GM20000 (cell line): ENCODE results near the gene IQCK.

Source experiments
- DNase-seq: peaks from one replicate; pipeline ENCODE4 v3.0.0; 2012; ENCODE audit warnings: low spot score
- TF ChIP-seq, protein P1 (sequence below): IDR thresholded peaks from 2 replicates; pipeline ENCODE4 v1.5.1; 2012; ENCODE audit warnings: mild to moderate bottlenecking, control low read depth; ENCODE audit errors: extremely low read depth, missing control alignments

IQCK gene

DNA sequence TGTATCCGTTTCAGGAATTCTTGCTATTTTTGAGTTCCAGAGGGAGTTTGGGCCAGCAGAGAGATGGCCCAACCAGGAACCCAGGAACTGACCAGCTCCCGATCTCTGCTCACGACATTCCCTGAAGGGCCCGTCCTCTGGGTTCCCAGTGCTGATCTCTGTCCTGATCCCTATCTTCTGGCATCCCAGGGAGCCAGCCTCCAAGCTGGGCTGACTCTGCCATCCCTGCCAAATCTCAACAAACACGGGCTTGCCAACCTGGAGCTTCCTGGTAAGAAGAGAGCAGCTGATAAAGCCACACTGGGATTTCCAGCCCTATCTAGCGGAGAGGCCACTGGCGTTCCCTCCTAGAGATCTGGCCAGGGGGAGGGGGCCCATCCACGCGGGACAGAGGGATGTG, 150.3 kb downstream of the IQCK start:
- TF ChIP-seq, protein P1, sequence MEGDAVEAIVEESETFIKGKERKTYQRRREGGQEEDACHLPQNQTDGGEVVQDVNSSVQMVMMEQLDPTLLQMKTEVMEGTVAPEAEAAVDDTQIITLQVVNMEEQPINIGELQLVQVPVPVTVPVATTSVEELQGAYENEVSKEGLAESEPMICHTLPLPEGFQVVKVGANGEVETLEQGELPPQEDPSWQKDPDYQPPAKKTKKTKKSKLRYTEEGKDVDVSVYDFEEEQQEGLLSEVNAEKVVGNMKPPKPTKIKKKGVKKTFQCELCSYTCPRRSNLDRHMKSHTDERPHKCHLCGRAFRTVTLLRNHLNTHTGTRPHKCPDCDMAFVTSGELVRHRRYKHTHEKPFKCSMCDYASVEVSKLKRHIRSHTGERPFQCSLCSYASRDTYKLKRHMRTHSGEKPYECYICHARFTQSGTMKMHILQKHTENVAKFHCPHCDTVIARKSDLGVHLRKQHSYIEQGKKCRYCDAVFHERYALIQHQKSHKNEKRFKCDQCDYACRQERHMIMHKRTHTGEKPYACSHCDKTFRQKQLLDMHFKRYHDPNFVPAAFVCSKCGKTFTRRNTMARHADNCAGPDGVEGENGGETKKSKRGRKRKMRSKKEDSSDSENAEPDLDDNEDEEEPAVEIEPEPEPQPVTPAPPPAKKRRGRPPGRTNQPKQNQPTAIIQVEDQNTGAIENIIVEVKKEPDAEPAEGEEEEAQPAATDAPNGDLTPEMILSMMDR, result no peak
- no peak for DNase-seq

DNA sequence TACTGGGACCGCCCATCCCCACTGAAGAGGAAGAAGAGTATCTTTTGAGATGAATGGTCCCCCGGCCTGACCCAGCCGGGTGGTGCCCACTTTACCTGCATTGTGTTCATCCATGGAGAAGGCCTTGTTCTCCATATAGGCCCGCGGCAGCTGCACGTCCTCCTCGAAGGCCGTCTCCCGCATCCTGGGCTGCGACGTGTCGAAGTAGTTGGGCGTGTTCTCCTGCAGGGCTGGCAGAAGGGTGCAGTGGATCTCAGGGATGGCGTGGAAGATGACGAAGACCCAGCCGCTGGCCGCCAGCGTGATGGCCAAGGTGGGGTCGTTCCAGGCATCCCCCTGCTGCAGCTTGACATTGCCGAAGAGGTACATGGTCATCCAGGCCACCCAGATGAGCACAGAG, 153.7 kb downstream of the IQCK start:
- TF ChIP-seq, protein P1, result no peak
- no peak for DNase-seq

DNA sequence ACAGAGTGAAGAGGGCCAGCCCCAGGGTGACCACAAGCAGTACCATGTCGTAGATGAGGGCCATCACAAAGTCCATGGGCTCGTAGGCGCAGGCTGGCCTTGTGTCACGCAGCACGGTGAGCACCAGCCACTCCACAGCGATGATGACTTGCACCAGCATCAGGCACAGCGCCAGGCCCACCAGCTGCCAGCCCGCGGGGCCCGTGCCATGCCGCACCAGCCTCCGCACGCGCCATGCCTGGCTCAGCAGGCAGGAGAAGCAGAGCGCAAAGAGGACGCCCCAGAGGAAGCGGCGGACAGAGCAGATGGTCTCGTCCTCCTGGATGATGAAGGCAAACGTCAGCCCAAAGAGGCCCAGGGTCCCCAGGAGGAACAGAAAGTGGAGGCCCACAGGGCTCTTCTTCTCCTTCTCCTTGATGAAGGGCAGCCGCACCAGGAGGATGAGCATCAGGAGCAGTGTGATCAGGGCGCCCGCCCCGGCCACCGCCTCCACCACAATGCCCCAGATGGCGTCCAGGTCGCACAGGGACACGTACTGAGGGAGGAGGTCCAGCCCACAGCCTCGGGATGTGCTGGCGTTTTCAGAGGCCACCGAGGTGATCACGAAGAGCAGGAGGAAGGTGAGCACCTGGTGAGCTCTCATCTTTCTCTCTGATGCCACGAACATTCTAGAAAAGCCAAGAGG, 154.2 kb downstream of the IQCK start:
- TF ChIP-seq, protein P1, result no peak
- no peak for DNase-seq

DNA sequence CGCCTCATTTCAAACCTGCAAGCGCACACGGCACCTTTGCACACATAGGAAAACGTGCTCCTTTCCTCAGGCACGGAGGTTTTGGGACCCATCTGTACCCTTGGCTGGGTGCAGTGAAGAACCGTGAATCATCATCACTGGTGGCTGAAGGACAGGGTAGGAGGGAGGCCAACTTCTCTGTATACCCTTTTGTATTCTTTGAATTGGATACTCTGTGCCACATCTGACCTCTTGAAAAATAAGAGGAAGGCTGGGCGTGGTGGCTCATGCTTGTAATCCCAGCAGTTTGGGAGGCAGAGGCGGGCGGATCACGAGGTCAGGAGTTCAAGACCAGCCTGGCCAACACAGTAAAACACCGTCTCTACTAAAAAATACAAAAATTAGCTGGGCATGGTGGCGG, 154.9 kb downstream of the IQCK start:
- no peak for DNase-seq
- TF ChIP-seq, protein P1, result no peak

DNA sequence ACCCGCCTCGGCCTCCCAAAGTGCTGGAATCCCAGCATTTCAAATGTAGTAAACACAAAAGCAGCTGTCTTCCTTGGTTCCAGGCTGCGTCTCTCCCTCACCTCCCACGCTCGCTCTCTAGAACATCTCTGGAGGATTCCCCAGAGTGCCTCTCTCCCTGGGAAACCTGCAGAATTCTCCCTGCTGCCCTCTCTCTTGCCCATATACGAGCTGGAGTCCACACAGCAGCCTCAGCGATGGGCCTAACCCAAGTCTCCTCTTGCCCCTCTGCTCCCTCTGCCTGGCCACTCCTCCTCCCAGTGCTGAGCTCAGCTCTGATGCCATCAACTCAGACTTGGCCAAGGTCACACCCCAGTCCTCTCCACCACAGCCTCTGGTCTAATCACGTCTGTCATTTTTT, 156.0 kb downstream of the IQCK start:
- DNase-seq, result no peak
- TF ChIP-seq, protein P1, result no peak

DNA sequence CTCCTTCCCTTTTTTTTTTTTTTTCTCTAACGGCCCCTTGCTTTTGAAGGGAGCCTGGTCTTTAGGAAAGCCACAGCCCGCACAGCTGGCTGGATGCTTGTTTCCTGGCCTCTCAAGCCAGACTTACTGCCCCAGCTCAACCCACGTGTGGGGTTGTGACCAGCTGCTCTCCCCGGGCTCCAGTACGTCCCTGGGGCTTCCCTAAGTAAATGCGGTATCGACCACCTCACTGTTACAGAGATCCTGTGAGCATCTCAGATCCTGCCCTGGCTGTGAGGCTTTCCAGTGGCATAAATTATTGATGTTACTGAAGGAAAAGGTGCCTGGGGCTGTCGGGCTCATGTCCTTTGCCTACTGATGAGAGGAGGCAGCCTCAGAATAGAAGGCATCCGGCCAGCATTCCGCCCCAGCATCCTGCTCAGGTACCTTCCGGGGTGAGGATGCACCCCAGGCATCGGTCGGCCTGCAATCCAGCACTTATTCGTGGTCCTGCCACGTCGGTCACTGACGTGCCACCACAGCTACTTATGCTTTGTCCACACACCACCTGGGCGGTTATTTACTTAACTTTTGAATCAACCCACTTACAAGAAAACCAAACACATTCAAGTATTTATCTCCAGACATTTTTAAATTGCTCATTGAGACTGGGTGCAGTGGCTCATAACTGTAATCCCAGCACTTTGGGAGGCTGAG, 156.9 kb downstream of the IQCK start:
- DNase-seq, result no peak
- TF ChIP-seq, protein P1, result no peak

DNA sequence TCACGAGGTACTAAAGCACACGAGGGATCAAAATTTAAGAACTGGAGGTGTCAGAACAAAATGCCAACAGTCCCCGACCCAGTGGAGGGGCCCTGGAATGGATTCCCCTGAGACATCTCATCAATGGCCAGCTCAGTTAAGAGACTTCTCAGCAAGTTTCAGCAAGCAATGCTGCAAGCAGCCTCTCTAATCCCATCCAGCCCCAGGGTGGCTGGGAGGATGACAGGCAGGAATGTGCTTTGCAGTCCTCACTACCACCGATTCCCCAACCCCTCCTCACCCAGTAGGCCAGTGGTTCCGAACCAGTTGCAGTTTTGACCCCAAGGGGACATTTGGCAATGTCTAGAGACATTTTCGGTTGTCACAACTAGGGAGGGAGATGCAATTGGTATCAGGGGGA, 157.8 kb downstream of the IQCK start:
- DNase-seq, result no peak
- TF ChIP-seq, protein P1, result no peak
